Left lung (tissue), 10 donors: ENCODE results near the gene SENP3. TPM values are rescaled to one million over a fixed set of nuclear protein-coding genes. Genes with fewer than 3 reads are reported as not detected.
A peak's percentile ranks its signal among the peaks of the same experiment; 100 is the strongest.

Experiments used
- ATAC-seq: fragments of 200-7000 bp; cut with Tn5 transposase; one replicate; pipeline ENCODE4 v1.9.1; 2020; ENCODE audit warnings: moderate library complexity
- DNase-seq, 4 donors: peaks; one replicate each; pipeline ENCODE4 v3.0.0-alpha.2; 2013 to 2020
- H3K27ac ChIP-seq, 2 donors: fragments of 200-600 bp; sonication (generic) in 1 of 2; one replicate each; pipeline versions ENCODE4 v1.5.0 to v1.8.0; 2020 to 2021
- H3K27me3 ChIP-seq, 2 donors: fragments of 200-600 bp; sonication (generic) in 1 of 2; one replicate each; pipeline versions ENCODE4 v1.5.0 to v1.8.0; 2020 to 2021
- H3K36me3 ChIP-seq, 2 donors: fragments of 200-600 bp; sonication (generic) in 1 of 2; one replicate each; pipeline versions ENCODE4 v1.5.0 to v1.8.0; 2020 to 2021
- H3K4me1 ChIP-seq, 2 donors: fragments of 200-600 bp; one replicate each; pipeline ENCODE4 v1.8.0; 2021
- H3K4me3 ChIP-seq, 2 donors: fragments of 200-600 bp; sonication (generic) in 1 of 2; one replicate each; pipeline versions ENCODE4 v1.5.0 to v1.8.0; 2020 to 2021; ENCODE audit warnings: mild to moderate bottlenecking in 1 of 2
- H3K9me3 ChIP-seq, 2 donors: fragments of 200-600 bp; sonication (generic) in 1 of 2; one replicate each; pipeline versions ENCODE4 v1.5.0 to v1.8.0; 2020 to 2021
- intact Hi-C, 2 donors: fragments of 100-400 bp; cut with DNase I; formaldehyde crosslinking; loops; one replicate each; pipeline versions ENCODE4 v1.11.2 to v1.14.2; 2022
- polyA plus RNA-seq, 6 donors: library from polyadenylated mRNA; unstranded; fragments of 120-200 nt; gene quantifications; one replicate each; pipeline ENCODE4 v1.2.1, GENCODE V29; 2013; ENCODE audit not compliant: insufficient read length in 6 of 6
- total RNA-seq, 2 donors: library from RNA; stranded (reverse); fragmentation: NEBNext Ultra II Directional; extraction: Animal tissue kit (Norgen Biotek cat#: 25700); gene quantifications; one replicate each; pipeline ENCODE4 v1.2.1, GENCODE V29; 2021
- TF ChIP-seq, protein P1 (sequence below), 2 donors: fragments of 200-600 bp; sonication (generic) in 1 of 2; IDR thresholded peaks; one replicate each; pipeline versions ENCODE4 v1.5.0 to v1.8.0; 2021; ENCODE audit warnings: antibody characterized with exemption in 2 of 2
- donor health status: DM: no; HTN: yes; CAD: no.
- donor health status: DM: no; HTN: no; CAD: no.

SENP3 gene
- total and polyA plus RNA-seq, 8 donors = 43.5 to 72.5 (median 67.9) TPM

DNA sequence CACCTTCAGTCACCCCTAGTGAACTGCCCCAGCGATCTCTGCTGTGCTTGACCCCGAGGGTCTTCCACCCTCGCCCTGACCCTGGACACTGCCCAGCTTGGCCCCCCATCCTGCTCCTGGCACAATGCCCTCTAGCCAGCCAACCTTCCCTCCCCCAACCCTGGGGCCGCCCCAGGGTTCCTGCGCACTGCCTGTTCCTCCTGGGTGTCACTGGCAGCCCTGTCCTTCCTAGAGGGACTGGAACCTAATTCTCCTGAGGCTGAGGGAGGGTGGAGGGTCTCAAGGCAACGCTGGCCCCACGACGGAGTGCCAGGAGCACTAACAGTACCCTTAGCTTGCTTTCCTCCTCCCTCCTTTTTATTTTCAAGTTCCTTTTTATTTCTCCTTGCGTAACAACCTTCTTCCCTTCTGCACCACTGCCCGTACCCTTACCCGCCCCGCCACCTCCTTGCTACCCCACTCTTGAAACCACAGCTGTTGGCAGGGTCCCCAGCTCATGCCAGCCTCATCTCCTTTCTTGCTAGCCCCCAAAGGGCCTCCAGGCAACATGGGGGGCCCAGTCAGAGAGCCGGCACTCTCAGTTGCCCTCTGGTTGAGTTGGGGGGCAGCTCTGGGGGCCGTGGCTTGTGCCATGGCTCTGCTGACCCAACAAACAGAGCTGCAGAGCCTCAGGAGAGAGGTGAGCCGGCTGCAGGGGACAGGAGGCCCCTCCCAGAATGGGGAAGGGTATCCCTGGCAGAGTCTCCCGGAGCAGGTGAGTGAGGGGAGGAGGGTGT, 3.0 kb upstream of the SENP3 start, which contains the start of gene TNFSF13:
TNFSF13 (plus strand) TSS at position 207 of the 776 bp plus-strand sequence; CDS start at position 497, 290 bp downstream.
- ATAC-seq (peak; percentile 19), DNase-seq (peak in 2 of 4 donors; percentile 63 to 88)
- peaks cover 44 to 74% of the 10 kb centered on the region in 2 donors for H3K4me1 ChIP-seq
- no peaks in the 10 kb centered on the region for H3K9me3 ChIP-seq
- H3K36me3 ChIP-seq = peaks cover 0 to 15% of the 10 kb centered on the region in 2 donors
- peak within 1 kb of the TSS; percentile 36 to 82 for H3K4me3 ChIP-seq
- intact Hi-C loops = no loop called here
- H3K27me3 ChIP-seq = no peaks in the 10 kb centered on the region
- TF ChIP-seq, protein P1, sequence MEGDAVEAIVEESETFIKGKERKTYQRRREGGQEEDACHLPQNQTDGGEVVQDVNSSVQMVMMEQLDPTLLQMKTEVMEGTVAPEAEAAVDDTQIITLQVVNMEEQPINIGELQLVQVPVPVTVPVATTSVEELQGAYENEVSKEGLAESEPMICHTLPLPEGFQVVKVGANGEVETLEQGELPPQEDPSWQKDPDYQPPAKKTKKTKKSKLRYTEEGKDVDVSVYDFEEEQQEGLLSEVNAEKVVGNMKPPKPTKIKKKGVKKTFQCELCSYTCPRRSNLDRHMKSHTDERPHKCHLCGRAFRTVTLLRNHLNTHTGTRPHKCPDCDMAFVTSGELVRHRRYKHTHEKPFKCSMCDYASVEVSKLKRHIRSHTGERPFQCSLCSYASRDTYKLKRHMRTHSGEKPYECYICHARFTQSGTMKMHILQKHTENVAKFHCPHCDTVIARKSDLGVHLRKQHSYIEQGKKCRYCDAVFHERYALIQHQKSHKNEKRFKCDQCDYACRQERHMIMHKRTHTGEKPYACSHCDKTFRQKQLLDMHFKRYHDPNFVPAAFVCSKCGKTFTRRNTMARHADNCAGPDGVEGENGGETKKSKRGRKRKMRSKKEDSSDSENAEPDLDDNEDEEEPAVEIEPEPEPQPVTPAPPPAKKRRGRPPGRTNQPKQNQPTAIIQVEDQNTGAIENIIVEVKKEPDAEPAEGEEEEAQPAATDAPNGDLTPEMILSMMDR (IDR thresholded peaks at IDR 0.05) = no peak
- peak within 1 kb of the TSS; percentile 93 to 97 for H3K27ac ChIP-seq

DNA sequence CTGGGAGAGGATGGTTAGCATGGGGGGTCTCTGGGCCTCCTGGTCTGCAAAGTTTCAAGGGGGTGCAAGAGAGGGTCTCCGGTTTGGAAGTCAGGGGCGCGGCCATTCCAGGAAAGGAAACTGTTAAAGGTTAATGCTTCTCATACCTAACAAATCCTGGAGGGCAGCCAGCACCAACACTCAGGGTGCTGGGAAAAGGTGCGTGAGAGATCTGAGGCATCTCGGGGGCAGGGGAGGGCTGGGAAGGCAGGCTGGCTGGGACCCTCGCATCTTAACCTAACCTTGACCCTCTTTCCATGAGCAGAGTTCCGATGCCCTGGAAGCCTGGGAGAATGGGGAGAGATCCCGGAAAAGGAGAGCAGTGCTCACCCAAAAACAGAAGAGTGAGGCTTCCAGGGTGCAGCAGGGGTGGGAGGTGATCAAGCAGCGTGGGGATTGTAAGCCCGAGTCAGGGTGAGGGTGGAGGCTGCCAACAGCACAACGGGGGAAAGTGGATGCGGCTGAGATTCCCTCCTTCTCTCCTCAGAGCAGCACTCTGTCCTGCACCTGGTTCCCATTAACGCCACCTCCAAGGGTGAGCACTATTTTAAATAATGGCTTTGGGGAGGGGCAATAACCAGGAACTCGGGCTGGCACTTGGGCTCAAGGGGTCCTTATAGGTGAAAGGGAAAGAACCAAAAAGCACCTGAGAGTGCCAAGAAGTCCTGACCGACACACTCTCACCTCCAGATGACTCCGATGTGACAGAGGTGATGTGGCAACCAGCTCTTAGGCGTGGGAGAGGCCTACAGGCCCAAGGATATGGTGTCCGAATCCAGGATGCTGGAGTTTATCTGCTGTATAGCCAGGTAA, 2.2 kb upstream of the SENP3 start:
- TF ChIP-seq, protein P1 (IDR thresholded peaks at IDR 0.05) = no peak
- peaks cover 44 to 77% of the 10 kb centered on the region in 2 donors for H3K4me1 ChIP-seq
- peak overlapping the region; percentile 36 to 82 for H3K4me3 ChIP-seq
- H3K9me3 ChIP-seq = no peaks in the 10 kb centered on the region
- intact Hi-C loops = loop anchor here in 1 of 2 donors (5.0 kb wide), 2 partner anchors 47 to 202 kb away; partner anchors contain the start of gene TMEM95
- H3K36me3 ChIP-seq = peaks cover 0 to 23% of the 10 kb centered on the region in 2 donors
- peak in 1 of 4 donors; percentile 65 for DNase-seq
- H3K27me3 ChIP-seq = no peaks in the 10 kb centered on the region
- ATAC-seq = peak; percentile 10
- H3K27ac ChIP-seq = peak overlapping the region; percentile 93 to 97

DNA sequence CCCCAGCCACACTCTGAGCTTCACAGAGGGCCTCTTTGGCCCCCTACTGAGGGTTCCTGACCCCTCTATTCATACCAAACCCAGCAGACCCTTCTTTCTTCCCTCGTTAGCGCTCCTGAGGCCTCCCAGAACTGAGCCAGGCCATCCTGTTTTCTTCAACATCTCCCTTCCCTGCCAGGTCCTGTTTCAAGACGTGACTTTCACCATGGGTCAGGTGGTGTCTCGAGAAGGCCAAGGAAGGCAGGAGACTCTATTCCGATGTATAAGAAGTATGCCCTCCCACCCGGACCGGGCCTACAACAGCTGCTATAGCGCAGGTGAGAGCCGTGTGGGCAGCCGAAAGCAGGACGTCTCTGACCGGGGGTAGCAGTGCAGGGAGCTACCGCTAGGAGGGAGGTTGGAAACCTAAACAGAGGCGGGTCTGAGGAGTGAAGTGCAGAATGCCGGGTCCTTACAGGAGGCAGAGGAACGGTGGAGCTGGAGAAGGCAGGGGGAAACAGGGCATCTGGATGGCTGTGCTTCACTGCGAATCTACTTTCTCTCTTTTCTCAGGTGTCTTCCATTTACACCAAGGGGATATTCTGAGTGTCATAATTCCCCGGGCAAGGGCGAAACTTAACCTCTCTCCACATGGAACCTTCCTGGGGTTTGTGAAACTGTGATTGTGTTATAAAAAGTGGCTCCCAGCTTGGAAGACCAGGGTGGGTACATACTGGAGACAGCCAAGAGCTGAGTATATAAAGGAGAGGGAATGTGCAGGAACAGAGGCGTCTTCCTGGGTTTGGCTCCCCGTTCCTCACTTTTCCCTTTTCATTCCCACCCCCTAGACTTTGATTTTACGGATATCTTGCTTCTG, 1.3 kb upstream of the SENP3 start:
- TF ChIP-seq, protein P1 (IDR thresholded peaks at IDR 0.05) = peak; percentile 38 to 66
- peaks cover 44 to 79% of the 10 kb centered on the region in 2 donors for H3K4me1 ChIP-seq
- DNase-seq (peak in 2 of 4 donors; percentile 64 to 65), ATAC-seq (peak; percentile 34)
- H3K9me3 ChIP-seq = no peaks in the 10 kb centered on the region
- H3K4me3 ChIP-seq = peak overlapping the region; percentile 82 to 83
- intact Hi-C loops = loop anchor here in 1 of 2 donors (5.0 kb wide), 2 partner anchors 48 to 203 kb away; partner anchors contain the start of gene TMEM95
- no peaks in the 10 kb centered on the region for H3K27me3 ChIP-seq
- H3K36me3 ChIP-seq = peaks cover 0 to 32% of the 10 kb centered on the region in 2 donors
- peak overlapping the region; percentile 93 to 97 for H3K27ac ChIP-seq

DNA sequence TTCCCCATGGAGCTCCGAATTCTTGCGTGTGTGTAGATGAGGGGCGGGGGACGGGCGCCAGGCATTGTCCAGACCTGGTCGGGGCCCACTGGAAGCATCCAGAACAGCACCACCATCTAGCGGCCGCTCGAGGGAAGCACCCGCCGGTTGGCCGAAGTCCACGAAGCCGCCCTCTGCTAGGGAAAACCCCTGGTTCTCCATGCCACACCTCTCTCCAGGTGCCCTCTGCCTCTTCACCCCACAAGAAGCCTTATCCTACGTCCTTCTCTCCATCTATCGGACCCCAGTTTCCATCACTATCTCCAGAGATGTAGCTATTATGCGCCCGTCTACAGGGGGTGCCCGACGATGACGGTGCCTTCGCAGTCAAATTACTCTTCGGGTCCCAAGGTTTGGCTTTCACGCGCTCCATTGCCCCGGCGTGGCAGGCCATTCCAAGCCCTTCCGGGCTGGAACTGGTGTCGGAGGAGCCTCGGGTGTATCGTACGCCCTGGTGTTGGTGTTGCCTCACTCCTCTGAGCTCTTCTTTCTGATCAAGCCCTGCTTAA, 617 bp upstream of the SENP3 start:
- Histone ChIP-seq H3K4me1 (peaks cover 44 to 75% of the 10 kb centered on the region in 2 donors), H3K36me3 (peaks cover 0 to 39% of the 10 kb centered on the region in 2 donors), H3K27me3 (no peaks in the 10 kb centered on the region), H3K9me3 (no peaks in the 10 kb centered on the region), H3K27ac (peak overlapping the region; percentile 93 to 97), H3K4me3 (peak overlapping the region; percentile 82 to 83)
- intact Hi-C loops = loop anchor here in 1 of 2 donors (5.0 kb wide), 2 partner anchors 49 to 204 kb away; partner anchors contain the start of gene TMEM95
- TF ChIP-seq, protein P1 (IDR thresholded peaks at IDR 0.05) = peak; percentile 79 to 86
- ATAC-seq (peak; percentile 78), DNase-seq (peak; percentile 85 to 97 (median 92))
